Spleen (tissue), 7 donors: ENCODE measurements around the gene PPP1R16B.

ENCODE experiments used
- POLR2AphosphoS5 ChIP-seq, 3 donors: sonication (generic); formaldehyde crosslinking; IDR thresholded peaks; one replicate each; pipeline ENCODE4 v1.5.1; 2017; ENCODE audit warnings: antibody characterized with exemption in 3 of 3
- TF ChIP-seq, protein P1 (sequence below), 11 experiments: fragments of 200-600 bp in 7 of 11; fragments of 450-650 bp in 4 of 11; sonication (generic) in 4 of 11; IDR thresholded peaks in 8 of 11; conservative IDR thresholded peaks in 3 of 11; 1 replicate in 7 of 11; 2 replicates in 4 of 11; pipeline versions ENCODE4 v1.4.0 to v1.8.0; 2016 to 2021; ENCODE audit warnings: antibody characterized with exemption in 11 of 11, inconsistent platforms in 4 of 11, mild to moderate bottlenecking in 1 of 11
- donor health status: DM: no; HTN: no; CAD: no; lungs with moderate emphysema.
- donor health status: DM: no; HTN: no; CAD: no.
- donor health status: DM: no; HTN: no; CAD: no.

DNA sequence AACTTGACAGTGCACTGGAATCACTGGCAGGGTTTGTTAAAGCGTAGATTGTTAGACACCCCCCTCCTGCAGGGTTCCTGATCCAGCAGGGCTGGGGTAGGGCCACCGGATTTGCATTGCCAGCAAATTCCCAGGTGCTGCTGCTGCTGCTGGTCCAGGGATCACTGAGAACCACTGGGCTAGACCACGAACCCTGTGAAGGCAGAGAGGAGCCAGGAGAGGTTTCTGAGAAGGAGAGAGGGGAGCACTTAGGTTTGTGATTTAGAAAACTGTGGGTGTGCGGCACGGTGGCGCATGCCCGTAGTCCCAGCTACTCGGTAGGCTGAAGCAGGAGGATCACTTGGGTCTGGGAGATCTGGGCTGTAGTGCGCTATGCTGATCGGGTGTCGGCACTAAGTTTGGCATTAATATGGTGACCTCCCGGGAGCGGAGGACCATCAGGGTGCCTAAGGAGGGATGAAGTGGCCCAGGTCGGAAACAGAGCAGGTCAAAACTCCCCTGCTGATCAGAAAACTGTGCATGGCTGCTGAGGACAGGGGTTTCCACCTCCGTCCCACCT, 67.1 kb downstream of the PPP1R16B start:
- TF ChIP-seq, protein P1, sequence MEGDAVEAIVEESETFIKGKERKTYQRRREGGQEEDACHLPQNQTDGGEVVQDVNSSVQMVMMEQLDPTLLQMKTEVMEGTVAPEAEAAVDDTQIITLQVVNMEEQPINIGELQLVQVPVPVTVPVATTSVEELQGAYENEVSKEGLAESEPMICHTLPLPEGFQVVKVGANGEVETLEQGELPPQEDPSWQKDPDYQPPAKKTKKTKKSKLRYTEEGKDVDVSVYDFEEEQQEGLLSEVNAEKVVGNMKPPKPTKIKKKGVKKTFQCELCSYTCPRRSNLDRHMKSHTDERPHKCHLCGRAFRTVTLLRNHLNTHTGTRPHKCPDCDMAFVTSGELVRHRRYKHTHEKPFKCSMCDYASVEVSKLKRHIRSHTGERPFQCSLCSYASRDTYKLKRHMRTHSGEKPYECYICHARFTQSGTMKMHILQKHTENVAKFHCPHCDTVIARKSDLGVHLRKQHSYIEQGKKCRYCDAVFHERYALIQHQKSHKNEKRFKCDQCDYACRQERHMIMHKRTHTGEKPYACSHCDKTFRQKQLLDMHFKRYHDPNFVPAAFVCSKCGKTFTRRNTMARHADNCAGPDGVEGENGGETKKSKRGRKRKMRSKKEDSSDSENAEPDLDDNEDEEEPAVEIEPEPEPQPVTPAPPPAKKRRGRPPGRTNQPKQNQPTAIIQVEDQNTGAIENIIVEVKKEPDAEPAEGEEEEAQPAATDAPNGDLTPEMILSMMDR (IDR thresholded peaks at IDR 0.05 in 8 of 11, conservative IDR thresholded peaks at IDR 0.05 in 3 of 11), result no peak
- no peak for TF ChIP-seq POLR2AphosphoS5 (IDR thresholded peaks at IDR 0.05)
